Psoas muscle (tissue), 8 donors: ENCODE results near the gene INF2. TPM values are rescaled to one million over a fixed set of nuclear protein-coding genes. Genes with fewer than 3 reads are reported as not detected.

Experiments used
- ATAC-seq, 4 donors: fragments of 200-7000 bp; cut with Tn5 transposase; one replicate each; pipeline ENCODE4 v1.9.1; 2020; ENCODE audit warnings: moderate library complexity in 3 of 4, mild to moderate bottlenecking in 2 of 4
- DNase-seq, 2 donors: peaks; one replicate each; pipeline ENCODE4 v3.0.0-alpha.2; 2020
- H3K27ac ChIP-seq: fragments of 200-600 bp; one replicate; pipeline ENCODE4 v1.8.0; 2022
- H3K27me3 ChIP-seq, 3 donors: fragments of 200-600 bp in 1 of 3; one replicate each; pipeline versions ENCODE4 v1.6.1 to v1.8.0; 2013 to 2022; ENCODE audit warnings: low read length in 2 of 3, mild to moderate bottlenecking in 2 of 3, moderate library complexity in 1 of 3; ENCODE audit not compliant: insufficient read depth in 3 of 3
- H3K36me3 ChIP-seq, 2 donors: fragments of 200-600 bp in 1 of 2; one replicate each; pipeline versions ENCODE4 v1.6.1 to v1.8.0; 2013 to 2022; ENCODE audit warnings: low read depth in 1 of 2, mild to moderate bottlenecking in 1 of 2, moderate library complexity in 1 of 2; ENCODE audit not compliant: insufficient read depth in 1 of 2
- H3K4me1 ChIP-seq: fragments of 200-600 bp; one replicate; pipeline ENCODE4 v1.8.0; 2022
- H3K4me3 ChIP-seq: fragments of 200-600 bp; one replicate; pipeline ENCODE4 v1.8.0; 2022; ENCODE audit warnings: mild to moderate bottlenecking
- H3K9me3 ChIP-seq: fragments of 200-600 bp; one replicate; pipeline ENCODE4 v1.8.0; 2022
- WGBS, 3 donors: extraction: QIAGEN DNeasy Blood & Tissue Kit; methylation state at CpG; one replicate each; pipeline versions ENCODE4 v1.1.6 to v1.1.7; 2013; 5-methylcytosine and 5-hydroxymethylcytosine counted together
- intact Hi-C, 2 donors: fragments of 100-400 bp; cut with DNase I; formaldehyde crosslinking; loops; one replicate each; pipeline versions ENCODE4 v1.11.0 to v1.14.2; 2022
- polyA plus RNA-seq, 3 donors: library from polyadenylated mRNA; stranded (reverse); fragments of 200-250 nt; gene quantifications; one replicate each; pipeline ENCODE4 v1.2.3, GENCODE V29; 2013
- total RNA-seq, 4 donors: library from RNA; stranded (reverse); fragmentation: NEBNext Ultra II Directional in 2 of 4; extraction: Animal tissue kit (Norgen Biotek cat#: 25700) in 2 of 4; gene quantifications; one replicate each; pipeline versions ENCODE4 v1.2.1 to v1.2.4, GENCODE V29; 2021 to 2023
- TF ChIP-seq, protein P1 (sequence below): fragments of 200-600 bp; IDR thresholded peaks from one replicate; pipeline ENCODE4 v1.8.0; 2022; ENCODE audit warnings: antibody characterized with exemption
- donor health status: healthy with polysubstance abuse.
- donor health status: DM: no; HTN: no; CAD: no; lungs with moderate emphysema.
- donor health status: Bipolar disorder and iron deficiency.
- donor health status: healthy.
- donor health status: DM: yes; HTN: yes; CAD: no.
- donor health status: DM: no; HTN: no; CAD: no.
- donor health status: DM: no; HTN: no; CAD: no.
- donor health status: DM: yes; HTN: yes; CAD: no.

The INF2 gene
- total and polyA plus RNA-seq, 7 donors = 12.0 to 29.1 (median 21.6) TPM

DNA sequence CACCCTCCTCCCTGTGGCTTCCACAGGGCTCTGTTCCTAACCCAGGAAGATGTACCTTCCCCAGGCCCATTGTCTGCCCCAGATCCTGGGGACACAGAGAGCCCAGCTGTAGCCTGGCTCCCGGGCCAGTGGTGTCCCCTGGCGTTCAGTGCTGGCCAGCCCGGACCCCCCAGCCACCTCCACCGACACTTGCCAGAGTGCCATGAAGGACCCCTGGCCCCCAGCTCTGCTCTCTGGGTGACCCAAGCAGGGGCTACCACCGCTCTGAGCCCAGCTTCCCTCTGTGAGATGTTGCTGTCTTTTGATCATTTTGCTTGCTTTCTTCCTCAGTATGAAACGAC, 6.2 kb downstream of the INF2 start:
- intact Hi-C loops = no loop called here
- Histone ChIP-seq H3K36me3 (no peaks in the 10 kb centered on the region), H3K9me3 (no peaks in the 10 kb centered on the region), H3K27ac (no peak overlapping the region), H3K27me3 (no peaks in the 10 kb centered on the region), H3K4me3 (no peak overlapping the region), H3K4me1 (peaks cover 34% of the 10 kb centered on the region)
- DNase-seq (no peak), ATAC-seq (peak in 1 of 4 donors; percentile 16)
- WGBS, 3 donors = 66 to 80% (median 67%) methylated on average over 6 of the region's 6 CpGs
- TF ChIP-seq, protein P1, sequence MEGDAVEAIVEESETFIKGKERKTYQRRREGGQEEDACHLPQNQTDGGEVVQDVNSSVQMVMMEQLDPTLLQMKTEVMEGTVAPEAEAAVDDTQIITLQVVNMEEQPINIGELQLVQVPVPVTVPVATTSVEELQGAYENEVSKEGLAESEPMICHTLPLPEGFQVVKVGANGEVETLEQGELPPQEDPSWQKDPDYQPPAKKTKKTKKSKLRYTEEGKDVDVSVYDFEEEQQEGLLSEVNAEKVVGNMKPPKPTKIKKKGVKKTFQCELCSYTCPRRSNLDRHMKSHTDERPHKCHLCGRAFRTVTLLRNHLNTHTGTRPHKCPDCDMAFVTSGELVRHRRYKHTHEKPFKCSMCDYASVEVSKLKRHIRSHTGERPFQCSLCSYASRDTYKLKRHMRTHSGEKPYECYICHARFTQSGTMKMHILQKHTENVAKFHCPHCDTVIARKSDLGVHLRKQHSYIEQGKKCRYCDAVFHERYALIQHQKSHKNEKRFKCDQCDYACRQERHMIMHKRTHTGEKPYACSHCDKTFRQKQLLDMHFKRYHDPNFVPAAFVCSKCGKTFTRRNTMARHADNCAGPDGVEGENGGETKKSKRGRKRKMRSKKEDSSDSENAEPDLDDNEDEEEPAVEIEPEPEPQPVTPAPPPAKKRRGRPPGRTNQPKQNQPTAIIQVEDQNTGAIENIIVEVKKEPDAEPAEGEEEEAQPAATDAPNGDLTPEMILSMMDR = no peak

- WGBS, 3 donors = 83 to 90% (median 86%) methylated on average over 13 to 14 of the region's 14 CpGs
- Histone ChIP-seq H3K4me1 (peaks cover 28% of the 10 kb centered on the region), H3K27ac (peak overlapping the region; percentile 4), H3K4me3 (no peak overlapping the region), H3K36me3 (peaks cover 0 to 7% of the 10 kb centered on the region in 2 donors), H3K27me3 (no peaks in the 10 kb centered on the region), H3K9me3 (no peaks in the 10 kb centered on the region)
- ATAC-seq (no peak), DNase-seq (no peak)
- intact Hi-C loops = no loop called here
- TF ChIP-seq, protein P1 = no peak
Observed at GRCh38 chr14:104696671-104697316, 7.4 kb downstream of the INF2 start.

DNA sequence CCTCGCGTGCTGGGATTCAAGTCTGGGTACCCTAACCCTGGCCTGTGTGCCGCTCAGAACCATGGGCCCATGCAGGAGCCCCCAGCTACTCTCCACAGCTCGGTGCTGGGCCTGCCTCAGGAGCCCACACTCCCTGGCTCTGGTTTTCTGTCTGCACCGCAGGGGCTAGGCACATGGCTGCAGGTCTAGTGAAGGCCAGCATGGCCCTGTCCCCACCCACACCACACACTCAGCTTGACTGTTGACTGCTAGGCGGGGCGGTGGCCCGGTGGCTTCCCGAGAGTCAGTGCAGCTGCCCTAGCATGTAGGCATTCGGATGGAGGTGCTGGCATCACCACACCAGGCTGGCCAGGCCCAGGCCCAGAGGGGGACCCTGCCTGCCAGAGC, 7.9 kb downstream of the INF2 start:
- WGBS, 3 donors = 86 to 93% (median 88%) methylated on average over 10 of the region's 10 CpGs
- Histone ChIP-seq H3K4me1 (peaks cover 24% of the 10 kb centered on the region), H3K36me3 (peaks cover 0 to 8% of the 10 kb centered on the region in 2 donors), H3K27me3 (no peaks in the 10 kb centered on the region), H3K4me3 (no peak overlapping the region), H3K9me3 (no peaks in the 10 kb centered on the region), H3K27ac (peak overlapping the region; percentile 4)
- DNase-seq (no peak), ATAC-seq (no peak)
- TF ChIP-seq, protein P1 = no peak
- intact Hi-C loops = no loop called here

DNA sequence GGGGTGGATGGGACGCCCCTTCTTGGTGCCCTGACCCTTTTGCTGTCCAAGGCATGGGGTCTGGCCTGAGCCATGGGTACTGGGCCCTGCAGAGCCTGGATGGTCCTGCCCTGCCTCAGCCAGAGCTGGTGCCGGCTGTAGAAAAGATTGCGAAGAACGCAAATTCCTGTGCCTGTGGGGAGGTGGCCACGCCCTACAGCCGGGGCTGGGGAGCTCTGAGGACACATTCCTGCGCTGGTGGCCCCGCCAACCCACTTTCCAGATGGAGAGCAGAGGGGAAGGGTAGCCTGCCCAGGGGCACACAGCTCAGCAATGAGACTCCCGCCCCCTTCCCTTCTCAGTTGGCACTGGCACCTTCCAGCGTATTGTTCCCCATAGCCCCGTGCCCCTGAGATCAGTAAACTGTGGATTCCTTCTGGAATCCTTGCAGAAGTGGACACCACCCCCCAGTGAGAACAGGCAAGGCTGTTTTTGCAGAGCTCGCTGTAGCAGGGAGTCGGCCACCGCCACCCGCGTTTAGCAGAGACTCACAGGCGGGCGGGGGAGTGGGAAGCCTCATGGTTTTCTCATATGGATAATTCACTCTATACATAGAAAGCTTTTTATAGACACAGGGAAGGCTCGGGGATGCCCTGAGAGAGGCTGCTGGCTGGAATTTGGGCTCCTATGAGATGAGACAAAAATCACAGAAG, 8.6 kb downstream of the INF2 start:
- no peak overlapping the region for H3K4me3 ChIP-seq
- TF ChIP-seq, protein P1 = no peak
- ATAC-seq (no peak), DNase-seq (no peak)
- no peak overlapping the region for H3K27ac ChIP-seq
- 64 to 71% (median 67%) methylated on average over 19 of the region's 19 CpGs for WGBS, 3 donors
- H3K4me1 ChIP-seq = peaks cover 21% of the 10 kb centered on the region
- H3K36me3 ChIP-seq = peaks cover 0 to 10% of the 10 kb centered on the region in 2 donors
- H3K9me3 ChIP-seq = no peaks in the 10 kb centered on the region
- intact Hi-C loops = no loop called here
- H3K27me3 ChIP-seq = no peaks in the 10 kb centered on the region
